ENCODE results near the gene FABP3.

The FABP3 gene

GRCh38 chr1:31415658-31416057 lies 42.8 kb upstream of the FABP3 start:
- TF ChIP-seq, protein P1, sequence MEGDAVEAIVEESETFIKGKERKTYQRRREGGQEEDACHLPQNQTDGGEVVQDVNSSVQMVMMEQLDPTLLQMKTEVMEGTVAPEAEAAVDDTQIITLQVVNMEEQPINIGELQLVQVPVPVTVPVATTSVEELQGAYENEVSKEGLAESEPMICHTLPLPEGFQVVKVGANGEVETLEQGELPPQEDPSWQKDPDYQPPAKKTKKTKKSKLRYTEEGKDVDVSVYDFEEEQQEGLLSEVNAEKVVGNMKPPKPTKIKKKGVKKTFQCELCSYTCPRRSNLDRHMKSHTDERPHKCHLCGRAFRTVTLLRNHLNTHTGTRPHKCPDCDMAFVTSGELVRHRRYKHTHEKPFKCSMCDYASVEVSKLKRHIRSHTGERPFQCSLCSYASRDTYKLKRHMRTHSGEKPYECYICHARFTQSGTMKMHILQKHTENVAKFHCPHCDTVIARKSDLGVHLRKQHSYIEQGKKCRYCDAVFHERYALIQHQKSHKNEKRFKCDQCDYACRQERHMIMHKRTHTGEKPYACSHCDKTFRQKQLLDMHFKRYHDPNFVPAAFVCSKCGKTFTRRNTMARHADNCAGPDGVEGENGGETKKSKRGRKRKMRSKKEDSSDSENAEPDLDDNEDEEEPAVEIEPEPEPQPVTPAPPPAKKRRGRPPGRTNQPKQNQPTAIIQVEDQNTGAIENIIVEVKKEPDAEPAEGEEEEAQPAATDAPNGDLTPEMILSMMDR (IDR thresholded peaks at IDR 0.05; ENCODE audit: low read depth, low read length) = no peak
- no peak overlapping the region for H3K4me3 ChIP-seq (ENCODE audit: low read depth, low read length)

GRCh38 chr1:31414980-31415370 lies 42.1 kb upstream of the FABP3 start:
- peak overlapping the region; percentile 81 for H3K4me3 ChIP-seq (ENCODE audit: low read depth, low read length)
- TF ChIP-seq, protein P1 (IDR thresholded peaks at IDR 0.05; ENCODE audit: low read depth, low read length) = no peak

DNA sequence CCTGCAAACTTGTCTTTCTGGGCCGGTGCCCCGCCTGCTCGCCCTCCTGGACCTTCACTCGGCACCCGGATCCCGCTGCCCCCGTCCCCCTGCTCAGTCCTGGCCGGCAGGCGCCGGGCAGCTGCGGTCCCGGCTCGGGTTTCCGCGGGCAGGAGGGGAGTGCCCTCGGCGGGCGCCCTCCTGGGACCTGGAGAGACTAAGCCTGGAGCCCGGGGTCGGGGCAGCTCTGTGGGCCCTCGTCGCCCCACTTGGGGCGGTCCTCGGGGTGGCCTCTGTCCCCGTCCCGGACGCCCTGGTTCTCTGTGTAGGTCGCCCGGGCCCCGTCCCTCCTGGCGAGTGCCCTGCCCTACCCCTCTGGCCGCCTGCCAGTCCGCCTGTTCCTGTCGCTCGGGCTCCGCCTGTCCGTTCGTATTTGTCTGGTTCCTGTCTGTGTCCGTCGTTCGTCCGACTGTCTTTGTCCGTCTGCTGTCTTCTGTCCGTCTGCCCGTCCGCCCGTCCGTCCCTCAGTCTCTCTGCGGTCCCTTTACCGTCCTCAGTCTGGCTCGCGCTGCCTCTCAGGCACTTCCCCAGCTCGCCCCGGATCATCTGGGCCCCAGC lies 40.6 kb upstream of the FABP3 start:
- TF ChIP-seq, protein P1 (IDR thresholded peaks at IDR 0.05; ENCODE audit: low read depth, low read length) = no peak
- peak overlapping the region; percentile 81 for H3K4me3 ChIP-seq (ENCODE audit: low read depth, low read length)

- peak within 1 kb of the TSS; percentile 81 for H3K4me3 ChIP-seq (ENCODE audit: low read depth, low read length)
These were observed 40.0 kb upstream of the FABP3 start, which contains the start of gene SERINC2 for GRCh38 chr1:31412732-31413404. TSS of gene SERINC2 (plus strand) at chr1:31413213. CDS start at chr1:31413266, 53 bp downstream.

GRCh38 chr1:31412205-31412604 lies 39.3 kb upstream of the FABP3 start:
- peak overlapping the region; percentile 81; the same call in 1 of the 2 replicates for H3K4me3 ChIP-seq (ENCODE audit: low read depth, low read length)

More at GRCh38 chr1:31412732-31413404, 40.0 kb upstream of the FABP3 start, which contains the start of gene SERINC2:
- TF ChIP-seq, protein P1 (IDR thresholded peaks at IDR 0.05; ENCODE audit: low read depth, low read length) = no peak

GRCh38 chr1:31410871-31411270 lies 38.0 kb upstream of the FABP3 start:
- peak overlapping the region; percentile 25 for H3K4me3 ChIP-seq (ENCODE audit: low read depth, low read length)
- TF ChIP-seq, protein P1 (IDR thresholded peaks at IDR 0.05; ENCODE audit: low read depth, low read length) = no peak

More at GRCh38 chr1:31412205-31412604, 39.3 kb upstream of the FABP3 start:
- TF ChIP-seq, protein P1 (IDR thresholded peaks at IDR 0.05; ENCODE audit: low read depth, low read length) = no peak

All from WI38 (cell line).